CD8-positive, alpha-beta memory T cell (primary cell): ENCODE measurements around the gene FYTTD1. TPM values are rescaled to one million over a fixed set of nuclear protein-coding genes. Genes with fewer than 3 reads are reported as not detected.

Source experiments
- CTCF ChIA-PET: fragments of 350-600 bp; sonication (Branson Sonifier 250); formaldehyde crosslinking; loops from one replicate; lab custom pipeline; 2021; ENCODE audit warnings: antibody characterized with exemption; lab: Charles Lee
- POLR2A ChIA-PET: fragments of 350-600 bp; sonication (Branson Sonifier 250); formaldehyde crosslinking; loops from one replicate; lab custom pipeline; 2021; ENCODE audit warnings: antibody characterized with exemption; lab: Charles Lee
- DNase-seq, 5 donors: peaks; one replicate each; pipeline versions ENCODE4 v3.0.0 to v3.0.0-alpha.2; 2020 to 2022; ENCODE audit warnings: mixed read lengths in 1 of 5
- H3K27ac ChIP-seq: one replicate; pipeline ENCODE4 v1.7.0; 2013; ENCODE audit warnings: low read depth, mild to moderate bottlenecking, low read length, moderate library complexity
- H3K27me3 ChIP-seq: 2 replicates; pipeline ENCODE4 v1.7.0; 2013; ENCODE audit warnings: low read length, mild to moderate bottlenecking; ENCODE audit not compliant: insufficient read depth, poor library complexity, severe bottlenecking
- H3K36me3 ChIP-seq: 2 replicates; pipeline ENCODE4 v1.7.0; 2013; ENCODE audit warnings: mild to moderate bottlenecking, low read length, moderate library complexity; ENCODE audit not compliant: insufficient read depth
- H3K4me1 ChIP-seq: 2 replicates; pipeline ENCODE4 v1.7.0; 2013; ENCODE audit warnings: mild to moderate bottlenecking, low read length, moderate library complexity; ENCODE audit not compliant: insufficient read depth
- H3K4me3 ChIP-seq: 2 replicates; pipeline ENCODE4 v1.7.0; 2013; ENCODE audit warnings: mild to moderate bottlenecking, low read length
- H3K9me3 ChIP-seq: 2 replicates; pipeline ENCODE4 v1.7.0; 2013; ENCODE audit warnings: mild to moderate bottlenecking, low read length
- H3K27ac Mint-ChIP-seq, 8 donors: one replicate each; pipeline ENCODE4 v1.8.0; 2020 to 2021; ENCODE audit warnings: mixed read lengths in 8 of 8, mild to moderate bottlenecking in 6 of 8, inconsistent platforms in 3 of 8, moderate library complexity in 3 of 8
- H3K27me3 Mint-ChIP-seq, 2 donors: one replicate each; pipeline ENCODE4 v1.8.0; 2020 to 2021; ENCODE audit warnings: mixed read lengths in 2 of 2, mild to moderate bottlenecking in 1 of 2, moderate library complexity in 1 of 2
- H3K36me3 Mint-ChIP-seq, 3 donors: one replicate each; pipeline ENCODE4 v1.8.0; 2020 to 2021; ENCODE audit warnings: mixed read lengths in 3 of 3, inconsistent platforms in 1 of 3, mild to moderate bottlenecking in 1 of 3
- H3K4me1 Mint-ChIP-seq, 3 donors: one replicate each; pipeline ENCODE4 v1.8.0; 2020 to 2021; ENCODE audit warnings: mixed read lengths in 3 of 3, inconsistent platforms in 1 of 3, mild to moderate bottlenecking in 1 of 3
- H3K4me3 Mint-ChIP-seq, 7 donors: one replicate each; pipeline ENCODE4 v1.8.0; 2020 to 2021; ENCODE audit warnings: mixed read lengths in 7 of 7, mild to moderate bottlenecking in 6 of 7, moderate library complexity in 4 of 7, inconsistent platforms in 2 of 7
- H3K9me3 Mint-ChIP-seq, 5 donors: one replicate each; pipeline ENCODE4 v1.8.0; 2020 to 2022; ENCODE audit warnings: mixed read lengths in 5 of 5, mild to moderate bottlenecking in 3 of 5, moderate library complexity in 2 of 5, inconsistent platforms in 1 of 5
- polyA plus RNA-seq: library from polyadenylated mRNA; unstranded; fragments of 300-500 nt; fragmentation: Illumina TruSeq; gene quantifications from one replicate; pipeline ENCODE4 v1.2.3, GENCODE V29; 2021
- total RNA-seq, 2 experiments: library from RNA; stranded (reverse); gene quantifications; one replicate each; pipeline ENCODE4 v1.2.3, GENCODE V29; 2021

FYTTD1 gene
- total and polyA plus RNA-seq, 3 experiments from 2014 or later, result 47.6 to 102 (median 54.8) TPM

- POLR2A ChIA-PET, result interaction anchor here (0.7 to 1.3 kb wide), 7 partner anchors 11 to 453 kb away, joined by 3 to 8 read pairs (median 3); partner anchors contain the start of genes DLG1 and LRCH3
- peaks cover 0 to 2% of the 10 kb centered on the region in 2 donors for H3K27me3 Mint-ChIP-seq
- DNase-seq, result peak; percentile 6 to 49 (median 18)
- peaks cover 47% of the 10 kb centered on the region for H3K4me1 ChIP-seq
- H3K4me1 Mint-ChIP-seq, result peaks cover 49 to 62% (median 58%) of the 10 kb centered on the region in 3 donors
- H3K27ac Mint-ChIP-seq, result peak overlapping the region; percentile 87 to 99 (median 96)
- peak overlapping the region; percentile 82 for H3K4me3 ChIP-seq
- peaks cover 0 to 14% (median under 1%) of the 10 kb centered on the region in 3 donors for H3K36me3 Mint-ChIP-seq
- no peaks in the 10 kb centered on the region for H3K9me3 Mint-ChIP-seq
- CTCF ChIA-PET, result interaction anchor here (0.8 to 2.0 kb wide), 5 partner anchors 19 to 155 kb away, joined by 3 to 5 read pairs (median 3); no protein-coding TSS in a partner anchor
- H3K4me3 Mint-ChIP-seq, result peak overlapping the region; percentile 93 to 100 (median 97)
- H3K27ac ChIP-seq, result peak overlapping the region; percentile 66
- no peaks in the 10 kb centered on the region for H3K27me3 ChIP-seq
- no peaks in the 10 kb centered on the region for H3K9me3 ChIP-seq
- H3K36me3 ChIP-seq, result no peaks in the 10 kb centered on the region
Measured at GRCh38 chr3:197750858-197751737, 1.4 kb downstream of the FYTTD1 start.

- ChIA-PET POLR2A (no interaction called here), CTCF (no interaction called here)
- no peak overlapping the region for H3K4me3 ChIP-seq
- peaks cover 51% of the 10 kb centered on the region for H3K4me1 ChIP-seq
- H3K4me1 Mint-ChIP-seq, result peaks cover 53 to 70% (median 64%) of the 10 kb centered on the region in 3 donors
- H3K36me3 ChIP-seq, result peaks cover 6% of the 10 kb centered on the region
- no peaks in the 10 kb centered on the region for H3K9me3 Mint-ChIP-seq
- H3K27ac Mint-ChIP-seq, result peak overlapping the region in 7 of 8 donors; percentile 46 to 88 (median 69)
- H3K9me3 ChIP-seq, result no peaks in the 10 kb centered on the region
- H3K27me3 Mint-ChIP-seq, result peaks cover 0 to 2% of the 10 kb centered on the region in 2 donors
- no peak for DNase-seq
- H3K4me3 Mint-ChIP-seq, result peak overlapping the region; percentile 76 to 88 (median 81)
- H3K27me3 ChIP-seq, result no peaks in the 10 kb centered on the region
- no peak overlapping the region for H3K27ac ChIP-seq
- peaks cover 0 to 22% (median 4%) of the 10 kb centered on the region in 3 donors for H3K36me3 Mint-ChIP-seq
Measured at GRCh38 chr3:197752107-197752506, 2.4 kb downstream of the FYTTD1 start.

GRCh38 chr3:197753263-197753662, 3.6 kb downstream of the FYTTD1 start:
- Mint-ChIP-seq H3K4me1 (peaks cover 52 to 69% (median 64%) of the 10 kb centered on the region in 3 donors), H3K27me3 (peaks cover 0 to 2% of the 10 kb centered on the region in 2 donors), H3K9me3 (no peaks in the 10 kb centered on the region), H3K4me3 (peak overlapping the region in 4 of 7 donors; percentile 19 to 79 (median 35)), H3K27ac (peak overlapping the region in 4 of 8 donors; percentile 59 to 73 (median 60)), H3K36me3 (peaks cover 0 to 26% (median 4%) of the 10 kb centered on the region in 3 donors)
- H3K36me3 ChIP-seq, result peaks cover 7% of the 10 kb centered on the region
- H3K9me3 ChIP-seq, result no peaks in the 10 kb centered on the region
- H3K4me1 ChIP-seq, result peaks cover 49% of the 10 kb centered on the region
- POLR2A ChIA-PET, result interaction anchor here (0.8 kb wide), 1 partner anchor 38 kb away, joined by 5 read pairs; the partner anchor contains the start of gene LRCH3
- no peaks in the 10 kb centered on the region for H3K27me3 ChIP-seq
- DNase-seq, result no peak
- no peak overlapping the region for H3K4me3 ChIP-seq
- no peak overlapping the region for H3K27ac ChIP-seq
- CTCF ChIA-PET, result no interaction called here

- peaks cover 33 to 45% (median 41%) of the 10 kb centered on the region in 3 donors for H3K4me1 Mint-ChIP-seq
- Histone ChIP-seq H3K27me3 (no peaks in the 10 kb centered on the region), H3K9me3 (no peaks in the 10 kb centered on the region), H3K4me1 (peaks cover 33% of the 10 kb centered on the region), H3K36me3 (peaks cover 11% of the 10 kb centered on the region), H3K27ac (no peak overlapping the region), H3K4me3 (no peak overlapping the region)
- no peaks in the 10 kb centered on the region for H3K27me3 Mint-ChIP-seq
- ChIA-PET CTCF (no interaction called here), POLR2A (no interaction called here)
- DNase-seq, result no peak
- no peak overlapping the region for H3K4me3 Mint-ChIP-seq
- peak overlapping the region in 2 of 8 donors; percentile 10 to 54 for H3K27ac Mint-ChIP-seq
- H3K36me3 Mint-ChIP-seq, result peaks cover 0 to 15% (median 4%) of the 10 kb centered on the region in 3 donors
- H3K9me3 Mint-ChIP-seq, result no peaks in the 10 kb centered on the region
Measured at GRCh38 chr3:197756704-197757103, 7.0 kb downstream of the FYTTD1 start.

GRCh38 chr3:197758512-197758911, 8.8 kb downstream of the FYTTD1 start:
- H3K9me3 Mint-ChIP-seq, result no peaks in the 10 kb centered on the region
- no peak overlapping the region for H3K4me3 Mint-ChIP-seq
- peaks cover 19 to 28% (median 25%) of the 10 kb centered on the region in 3 donors for H3K4me1 Mint-ChIP-seq
- no peak overlapping the region for H3K4me3 ChIP-seq
- no peaks in the 10 kb centered on the region for H3K27me3 ChIP-seq
- POLR2A ChIA-PET, result interaction anchor here (0.6 kb wide), 1 partner anchor 22 kb away, joined by 3 read pairs; no protein-coding TSS in a partner anchor
- no peak overlapping the region for H3K27ac Mint-ChIP-seq
- peaks cover 0 to 19% (median 4%) of the 10 kb centered on the region in 3 donors for H3K36me3 Mint-ChIP-seq
- no peak overlapping the region for H3K27ac ChIP-seq
- H3K4me1 ChIP-seq, result peaks cover 17% of the 10 kb centered on the region
- H3K27me3 Mint-ChIP-seq, result no peaks in the 10 kb centered on the region
- H3K36me3 ChIP-seq, result peaks cover 11% of the 10 kb centered on the region
- DNase-seq, result no peak
- CTCF ChIA-PET, result no interaction called here
- no peaks in the 10 kb centered on the region for H3K9me3 ChIP-seq

- Histone ChIP-seq H3K36me3 (peaks cover 6% of the 10 kb centered on the region), H3K4me1 (no peaks in the 10 kb centered on the region), H3K27ac (no peak overlapping the region), H3K9me3 (no peaks in the 10 kb centered on the region), H3K4me3 (no peak overlapping the region), H3K27me3 (no peaks in the 10 kb centered on the region)
- no peak for DNase-seq
- Mint-ChIP-seq H3K27me3 (no peaks in the 10 kb centered on the region), H3K36me3 (peaks cover 0 to 30% (median 2%) of the 10 kb centered on the region in 3 donors), H3K4me1 (peaks cover 0 to 8% (median 0%) of the 10 kb centered on the region in 3 donors), H3K27ac (no peak overlapping the region), H3K9me3 (no peaks in the 10 kb centered on the region), H3K4me3 (no peak overlapping the region)
- ChIA-PET POLR2A (no interaction called here), CTCF (no interaction called here)
Measured at GRCh38 chr3:197761784-197762183, 12.1 kb downstream of the FYTTD1 start.

- no peak overlapping the region for H3K27ac ChIP-seq
- H3K27me3 Mint-ChIP-seq, result no peaks in the 10 kb centered on the region
- H3K36me3 ChIP-seq, result peaks cover 64% of the 10 kb centered on the region
- no peak overlapping the region for H3K4me3 Mint-ChIP-seq
- ChIA-PET POLR2A (no interaction called here), CTCF (interaction anchor here (1.0 kb wide), 1 partner anchor 10 kb away, joined by 3 read pairs; no protein-coding TSS in a partner anchor)
- no peak overlapping the region for H3K4me3 ChIP-seq
- no peaks in the 10 kb centered on the region for H3K9me3 Mint-ChIP-seq
- peak overlapping the region in 1 of 8 donors; percentile 22 for H3K27ac Mint-ChIP-seq
- no peak for DNase-seq
- no peaks in the 10 kb centered on the region for H3K27me3 ChIP-seq
- H3K36me3 Mint-ChIP-seq, result peaks cover 0 to 83% (median 15%) of the 10 kb centered on the region in 3 donors
- H3K9me3 ChIP-seq, result no peaks in the 10 kb centered on the region
- H3K4me1 ChIP-seq, result no peaks in the 10 kb centered on the region
- H3K4me1 Mint-ChIP-seq, result no peaks in the 10 kb centered on the region
Measured at GRCh38 chr3:197775317-197775716, 25.6 kb downstream of the FYTTD1 start.
